Glomerular endothelial cell (primary cell): Measurements from ENCODE around the gene GZMM. TPM values are rescaled to one million over a fixed set of nuclear protein-coding genes. Genes with fewer than 3 reads are reported as not detected.

Source experiments
- DNase-seq: peaks from one replicate; pipeline ENCODE4 v3.0.0-alpha.2; 2011; ENCODE audit warnings: low read depth, low spot score; ENCODE audit errors: extremely low read depth
- total RNA-seq: library from RNA; depleted of rRNA; stranded (reverse); fragments of >200 nt; gene quantifications from 2 replicates; pipeline ENCODE4 v1.2.3, GENCODE V29; 2015

Gene GZMM
- total RNA-seq, 1 donor from 2014 or later, result not detected

GRCh38 chr19:533364-534058 is 10.3 kb upstream of the GZMM start:
- no peak for DNase-seq

- DNase-seq, result no peak
Measured at GRCh38 chr19:534088-534487, 9.8 kb upstream of the GZMM start.

GRCh38 chr19:535017-535835 is 8.6 kb upstream of the GZMM start:
- DNase-seq, result no peak

- no peak for DNase-seq
Measured at GRCh38 chr19:536031-536880, 7.6 kb upstream of the GZMM start.

- no peak for DNase-seq
Measured at GRCh38 chr19:536881-537404, 6.9 kb upstream of the GZMM start.

- no peak for DNase-seq
Measured at GRCh38 chr19:538641-539428, 5.0 kb upstream of the GZMM start.

- no peak for DNase-seq
Measured at GRCh38 chr19:539429-540030, 4.3 kb upstream of the GZMM start.

- no peak for DNase-seq
Measured at GRCh38 chr19:540867-541637, 2.8 kb upstream of the GZMM start.

GRCh38 chr19:541699-542098 is 2.2 kb upstream of the GZMM start:
- DNase-seq, result no peak

- no peak for DNase-seq
Measured at GRCh38 chr19:542173-542866, 1.5 kb upstream of the GZMM start.

- DNase-seq, result no peak
Measured at GRCh38 chr19:547117-547516, 3.3 kb downstream of the GZMM start.

GRCh38 chr19:547836-548720 is 4.2 kb downstream of the GZMM start:
- DNase-seq, result no peak

GRCh38 chr19:548886-549830 is 5.3 kb downstream of the GZMM start:
- DNase-seq, result no peak

- no peak for DNase-seq
Measured at GRCh38 chr19:554817-555216, 11.0 kb downstream of the GZMM start.

GRCh38 chr19:555474-555808 is 11.6 kb downstream of the GZMM start:
- no peak for DNase-seq

GRCh38 chr19:556611-557382 is 12.9 kb downstream of the GZMM start:
- DNase-seq, result no peak
